DMS53 treated with DMSO at 0.1 percent for 48 hours (cell line): ENCODE results near the gene OARD1.

ENCODE experiments used
- DNase-seq: peaks from one replicate; lab custom pipeline; 2025; ENCODE audit not compliant: unreplicated experiment; lab: John Stamatoyannopoulos, UW

OARD1 gene

GRCh38 chr6:41047745-41048732 is 24.1 kb downstream of the OARD1 start:
- DNase-seq = no peak

- DNase-seq = no peak
Measured at GRCh38 chr6:41047306-41047705, 24.9 kb downstream of the OARD1 start.

GRCh38 chr6:41046084-41046483 is 26.1 kb downstream of the OARD1 start:
- DNase-seq = no peak

- DNase-seq = no peak
Measured at GRCh38 chr6:41045664-41046063, 26.5 kb downstream of the OARD1 start.

- DNase-seq = no peak
Measured at GRCh38 chr6:41043151-41043550, 29.0 kb downstream of the OARD1 start.

GRCh38 chr6:41042226-41043055 is 29.7 kb downstream of the OARD1 start, which contains the start of gene TSPO2:
Gene TSPO2 (plus strand): TSS chr6:41042467. CDS start chr6:41042986, 519 bp downstream.
- no peak for DNase-seq

- no peak for DNase-seq
Measured at GRCh38 chr6:41040940-41041536, 31.1 kb downstream of the OARD1 start.

- peak; percentile 96 for DNase-seq
Measured at GRCh38 chr6:41040101-41040939, 31.8 kb downstream of the OARD1 start.

- DNase-seq = peak; percentile 72
Measured at GRCh38 chr6:41039060-41039998, 32.8 kb downstream of the OARD1 start, which contains the start of gene UNC5CL. Gene UNC5CL (minus strand): TSS chr6:41039221. CDS start chr6:41035074, 4,147 bp downstream.

GRCh38 chr6:41038205-41038604 is 34.0 kb downstream of the OARD1 start:
- DNase-seq = no peak

GRCh38 chr6:41037107-41037900 is 34.9 kb downstream of the OARD1 start:
- no peak for DNase-seq

- no peak for DNase-seq
Measured at GRCh38 chr6:41036601-41037000, 35.6 kb downstream of the OARD1 start.

GRCh38 chr6:41036186-41036585 is 36.0 kb downstream of the OARD1 start:
- DNase-seq = no peak

- no peak for DNase-seq
Measured at GRCh38 chr6:41033776-41034175, 38.4 kb downstream of the OARD1 start.

GRCh38 chr6:41032830-41033229 is 39.3 kb downstream of the OARD1 start:
- DNase-seq = no peak

GRCh38 chr6:41028561-41029412 is 43.4 kb downstream of the OARD1 start:
- peak; percentile 43 for DNase-seq

GRCh38 chr6:41027799-41028560 is 44.2 kb downstream of the OARD1 start:
- peak; percentile 79 for DNase-seq
